8988T (cell line): ENCODE results near the gene DCAF5.
A peak's percentile ranks its signal among the peaks of the same experiment; 100 is the strongest.

ENCODE experiments used
- DNase-seq: peaks from one replicate; pipeline ENCODE4 v3.0.0; 2011

Gene DCAF5

GRCh38 chr14:69003626-69004025, 149.3 kb downstream of the DCAF5 start:
- no peak for DNase-seq

GRCh38 chr14:69002069-69002468, 150.8 kb downstream of the DCAF5 start:
- peak; percentile 65 for DNase-seq

GRCh38 chr14:69001375-69001774, 151.5 kb downstream of the DCAF5 start:
- DNase-seq: no peak
